GM19351 (cell line): ENCODE data around the gene PLTP.
"Not testable (repeated sequence)": the region's sequence is repeated elsewhere in the genome, so short reads cannot be mapped to it uniquely, and the experiment has no call there.

Source experiments
- ATAC-seq: cut with Tn5 transposase; IDR thresholded peaks from one replicate; pipeline ENCODE4 v1.9.1; 2021; ENCODE audit warnings: mild to moderate bottlenecking, moderate library complexity; ENCODE audit not compliant: unreplicated experiment

Gene PLTP

GRCh38 chr20:45901332-45901731 is 10.6 kb downstream of the PLTP start:
- ATAC-seq, result not testable (repeated sequence)

DNA sequence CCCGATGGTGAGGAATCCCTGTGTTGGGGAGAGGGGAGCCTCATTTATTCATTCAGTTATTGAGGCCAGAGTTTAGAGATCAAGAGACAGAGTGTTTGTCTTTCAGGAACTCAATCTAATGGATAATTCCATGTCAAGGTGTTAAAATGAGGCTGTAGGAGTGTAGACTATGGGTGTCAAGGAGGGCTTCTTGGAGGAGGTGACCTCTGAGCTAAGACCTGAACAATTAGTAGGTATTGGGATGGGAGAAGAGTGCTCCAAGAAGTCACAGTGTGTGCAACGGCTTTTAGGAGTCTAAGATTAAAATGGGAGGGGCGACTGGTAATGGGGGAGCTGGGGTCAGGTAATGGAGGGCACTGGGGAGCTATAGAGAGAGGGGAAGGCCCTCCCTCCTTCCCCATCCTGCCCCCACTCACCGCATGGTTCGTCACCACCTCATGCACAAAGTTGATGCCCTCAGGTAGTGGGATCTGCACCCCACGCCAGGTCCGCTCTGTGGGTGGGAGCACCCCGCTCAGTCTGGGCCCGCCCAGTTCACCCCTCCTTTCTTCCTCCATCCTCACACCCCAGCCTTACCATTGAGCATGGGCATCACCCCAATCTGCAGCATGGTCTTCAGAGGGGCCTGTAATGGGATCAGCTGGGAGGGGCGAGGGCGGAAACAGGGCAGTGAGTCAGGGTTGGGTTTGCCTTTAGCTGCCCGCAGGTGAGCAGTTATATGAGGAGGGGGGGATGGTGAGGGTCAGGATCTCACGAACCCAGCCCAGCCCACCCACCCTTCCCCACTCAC is 12.7 kb downstream of the PLTP start:
- no peak for ATAC-seq

GRCh38 chr20:45898285-45898684 is 13.7 kb downstream of the PLTP start:
- no peak for ATAC-seq

GRCh38 chr20:45897692-45898091 is 14.3 kb downstream of the PLTP start:
- no peak for ATAC-seq

DNA sequence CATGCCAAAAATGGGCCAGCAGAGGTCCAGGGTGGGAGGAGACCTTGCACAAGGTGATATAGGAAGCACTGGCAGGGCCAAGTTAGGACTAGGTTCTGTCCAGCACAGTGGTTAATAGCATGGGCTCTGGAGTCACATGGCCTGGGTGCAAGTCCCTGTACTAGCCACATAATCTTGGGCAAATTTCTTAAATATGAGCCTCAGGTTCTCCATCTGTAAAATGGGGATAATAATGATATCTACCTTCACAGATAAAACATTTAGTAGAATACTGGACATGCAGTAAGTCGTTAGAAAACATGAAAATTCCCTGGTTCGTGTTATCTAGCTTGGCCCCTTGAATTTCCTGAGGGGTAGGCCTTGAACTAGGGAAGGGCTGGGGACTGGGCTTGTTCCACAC is 14.7 kb downstream of the PLTP start:
- ATAC-seq, result no peak

- no peak for ATAC-seq
Measured at GRCh38 chr20:45896641-45897161, 15.3 kb downstream of the PLTP start.

DNA sequence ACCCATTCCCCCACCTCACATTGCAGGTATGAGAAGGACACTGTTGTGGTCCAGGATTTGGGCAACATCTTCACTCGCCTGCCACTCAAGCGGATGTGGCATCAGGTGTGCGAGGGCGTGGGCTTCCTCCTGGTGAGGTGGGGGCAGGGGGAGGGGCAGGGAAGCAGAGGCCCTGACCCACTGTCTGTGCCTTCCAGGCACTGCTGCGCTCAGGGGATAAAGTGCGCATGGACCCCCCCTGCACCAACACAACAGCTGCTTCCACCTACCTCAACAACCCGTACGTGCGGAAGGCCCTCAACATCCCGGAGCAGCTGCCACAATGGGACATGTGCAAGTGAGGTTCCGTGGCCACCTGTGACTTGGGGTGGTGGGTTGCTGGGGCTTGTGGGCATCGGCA is 17.2 kb downstream of the PLTP start:
- no peak for ATAC-seq

GRCh38 chr20:45893831-45894230 is 18.1 kb downstream of the PLTP start:
- no peak for ATAC-seq

DNA sequence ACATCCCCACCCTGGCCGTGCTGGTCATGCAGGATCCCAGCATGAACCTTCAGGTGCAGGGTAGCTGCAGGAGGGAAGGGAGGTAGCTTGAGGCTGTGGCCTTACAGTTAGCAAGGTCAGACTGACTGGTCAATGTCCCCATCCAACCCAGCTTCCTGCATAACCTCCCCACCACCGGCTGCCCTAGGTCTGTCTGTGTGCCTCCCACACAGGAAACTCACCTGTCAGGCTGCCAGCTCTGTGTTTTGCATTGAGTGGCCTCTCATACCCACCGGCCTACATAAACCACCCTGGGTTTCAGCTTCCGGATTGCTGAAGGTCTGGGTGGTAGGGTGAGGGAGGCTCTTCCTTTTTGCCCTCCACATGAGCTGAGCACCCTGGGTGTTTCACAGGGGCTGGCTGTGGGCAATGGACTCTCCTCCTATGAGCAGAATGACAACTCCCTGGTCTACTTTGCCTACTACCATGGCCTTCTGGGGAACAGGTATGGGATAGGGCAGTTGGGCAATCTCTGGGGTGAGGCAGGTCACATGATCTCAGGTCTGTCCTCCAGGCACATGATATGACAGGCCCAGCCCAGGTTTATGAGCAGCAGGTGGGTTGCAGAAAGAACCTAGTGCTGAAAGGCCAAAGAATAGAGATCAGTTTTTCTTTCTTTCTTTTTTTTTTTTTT is 19.0 kb downstream of the PLTP start:
- no peak for ATAC-seq

GRCh38 chr20:45892049-45892825 is 19.7 kb downstream of the PLTP start:
- no peak for ATAC-seq

DNA sequence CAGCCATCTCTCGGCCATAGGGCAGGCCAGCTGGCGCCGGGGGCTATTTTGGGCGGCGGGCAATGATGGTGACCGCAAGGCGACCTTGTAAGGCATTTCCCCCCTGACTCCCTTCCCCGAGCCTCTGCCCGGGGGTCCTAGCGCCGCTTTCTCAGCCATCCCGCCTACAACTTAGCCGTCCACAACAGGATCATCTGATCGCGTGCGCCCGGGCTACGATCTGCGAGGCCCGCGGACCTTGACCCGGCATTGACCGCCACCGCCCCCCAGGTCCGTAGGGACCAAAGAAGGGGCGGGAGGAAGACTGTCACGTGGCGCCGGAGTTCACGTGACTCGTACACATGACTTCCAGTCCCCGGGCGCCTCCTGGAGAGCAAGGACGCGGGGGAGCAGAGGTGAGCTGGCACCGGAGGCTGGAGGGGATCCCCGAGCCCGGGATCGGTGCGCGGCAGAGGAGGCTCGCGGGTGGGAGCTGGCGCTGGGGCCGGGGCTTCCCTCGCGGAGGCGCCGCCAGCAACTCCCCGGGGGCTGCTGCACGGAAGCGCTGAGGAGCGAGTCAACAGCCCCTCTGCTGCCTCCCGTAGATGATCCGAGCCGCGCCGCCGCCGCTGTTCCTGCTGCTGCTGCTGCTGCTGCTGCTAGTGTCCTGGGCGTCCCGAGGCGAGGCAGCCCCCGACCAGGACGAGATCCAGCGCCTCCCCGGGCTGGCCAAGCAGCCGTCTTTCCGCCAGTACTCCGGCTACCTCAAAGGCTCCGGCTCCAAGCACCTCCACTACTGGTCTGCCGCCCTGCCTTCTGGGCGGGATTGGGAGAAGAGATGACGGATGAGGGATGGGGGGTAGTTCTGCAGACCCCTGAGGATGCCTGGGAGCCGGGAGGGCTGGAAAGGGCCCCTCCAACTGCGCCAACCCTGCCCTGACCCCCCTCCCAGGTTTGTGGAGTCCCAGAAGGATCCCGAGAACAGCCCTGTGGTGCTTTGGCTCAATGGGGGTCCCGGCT is 20.7 kb downstream of the PLTP start, which contains the start of the genes CTSA and NEURL2:
Gene CTSA, plus strand, starts transcription at position 351 of the 999 bp plus-strand sequence. Its CDS starts 234 bp downstream, at position 585.
Gene NEURL2, minus strand, starts transcription at position 224 of the 999 bp plus-strand sequence. Its CDS starts 217 bp downstream, at position 7.
- peak; percentile 82 for ATAC-seq

DNA sequence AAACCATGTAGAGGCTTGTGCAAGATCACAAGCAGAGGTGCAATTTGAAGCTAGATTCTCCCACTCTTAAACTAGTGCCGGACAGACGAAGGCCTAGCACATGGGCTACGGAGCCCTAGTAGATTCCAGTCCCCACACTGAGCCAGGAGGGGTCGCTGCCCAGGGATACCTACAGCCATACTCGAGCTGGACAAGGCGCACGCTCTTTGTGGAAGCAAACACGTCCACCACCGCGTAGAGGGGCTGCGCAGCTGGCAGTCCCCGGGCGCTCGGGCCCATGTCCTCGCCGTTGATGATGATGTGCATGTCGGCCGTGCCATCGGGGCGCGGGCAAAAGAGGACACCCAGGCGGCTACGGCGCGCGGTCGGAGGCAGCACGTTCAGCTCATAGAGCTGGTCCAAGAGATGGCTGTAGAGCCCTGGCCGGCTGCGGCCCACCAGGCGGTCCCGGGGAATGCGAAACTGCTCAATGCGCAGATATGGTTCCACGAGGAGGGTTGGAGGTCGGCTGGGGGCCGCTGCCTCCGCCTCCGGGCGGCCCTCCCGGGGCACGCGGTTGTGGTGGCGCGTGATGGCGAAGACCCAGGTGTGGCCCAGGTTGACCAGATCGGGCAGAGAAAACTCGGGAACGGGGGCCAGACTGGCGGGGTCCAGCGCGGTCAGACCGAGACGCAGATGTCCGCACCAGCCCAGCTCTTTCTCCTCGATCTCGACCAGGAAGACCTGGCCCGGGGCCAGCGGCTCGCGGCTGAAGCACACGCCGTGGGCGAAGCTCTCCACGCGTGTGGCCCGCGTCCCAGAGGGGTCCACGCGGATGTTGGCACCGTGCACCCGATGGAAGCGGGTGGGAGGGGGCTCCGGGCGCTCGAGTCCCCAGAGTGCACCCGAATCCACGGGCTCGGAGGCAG is 21.6 kb downstream of the PLTP start:
- ATAC-seq, result peak; percentile 41

- no peak for ATAC-seq
Measured at GRCh38 chr20:45888681-45889080, 23.3 kb downstream of the PLTP start.

DNA sequence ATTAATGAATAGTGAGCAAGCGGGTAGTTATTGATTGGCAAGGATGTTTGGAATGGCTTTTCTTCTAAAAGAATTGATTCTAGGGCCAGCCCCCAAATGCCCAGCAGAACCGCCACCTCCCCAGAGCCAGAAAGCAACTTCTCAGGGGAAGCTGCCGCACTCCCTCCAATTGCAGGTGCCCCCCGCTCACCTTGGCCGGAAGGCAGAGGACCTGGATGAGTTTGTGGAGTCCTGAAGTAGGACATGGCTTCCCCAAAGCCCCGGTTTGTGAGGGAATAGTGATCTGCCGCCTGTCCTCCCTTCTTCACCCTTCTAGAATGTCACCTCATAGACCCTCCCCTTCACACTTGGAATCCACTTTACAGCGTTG is 24.6 kb downstream of the PLTP start, which contains the start of gene SPATA25:
Gene SPATA25, minus strand, starts transcription at position 277 of the 370 bp plus-strand sequence. Its CDS starts 32 bp downstream, at position 245.
- no peak for ATAC-seq

DNA sequence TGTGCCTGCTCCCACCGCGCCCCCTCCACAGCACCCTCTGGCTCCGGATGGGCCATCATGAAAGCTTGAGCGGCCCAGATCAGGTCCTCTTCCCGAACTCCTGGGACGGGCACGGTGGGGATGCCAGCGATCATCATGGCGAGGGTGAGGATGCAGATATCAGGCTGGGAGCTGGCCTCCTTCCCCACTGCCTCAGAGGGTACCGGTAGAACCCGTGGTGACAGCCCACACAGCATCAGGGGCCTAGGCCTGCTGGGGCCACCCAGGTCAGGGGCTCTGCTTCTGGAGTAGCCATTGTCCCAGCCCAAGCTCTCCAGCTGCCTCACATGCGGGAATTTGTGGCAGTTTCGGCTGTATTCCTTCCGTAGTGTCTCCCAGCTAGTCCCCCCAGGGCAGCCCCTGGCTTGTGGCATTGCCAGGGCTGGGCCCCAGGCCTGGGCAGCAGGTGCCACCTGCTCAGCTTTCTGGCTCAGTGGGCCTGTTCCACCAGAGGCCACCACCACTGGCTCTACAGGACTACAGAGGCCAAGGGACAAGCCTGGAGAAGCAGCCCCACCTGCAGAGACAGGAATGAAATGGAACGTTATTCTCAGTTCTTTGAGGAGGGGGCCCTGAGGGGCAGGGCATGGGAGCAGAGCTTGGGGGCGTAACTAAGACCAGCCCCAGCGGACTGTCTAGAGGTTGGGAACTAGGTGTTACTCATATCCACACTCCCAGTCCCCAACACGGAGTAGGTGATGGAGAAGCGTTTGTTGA is 25.2 kb downstream of the PLTP start:
- no peak for ATAC-seq

DNA sequence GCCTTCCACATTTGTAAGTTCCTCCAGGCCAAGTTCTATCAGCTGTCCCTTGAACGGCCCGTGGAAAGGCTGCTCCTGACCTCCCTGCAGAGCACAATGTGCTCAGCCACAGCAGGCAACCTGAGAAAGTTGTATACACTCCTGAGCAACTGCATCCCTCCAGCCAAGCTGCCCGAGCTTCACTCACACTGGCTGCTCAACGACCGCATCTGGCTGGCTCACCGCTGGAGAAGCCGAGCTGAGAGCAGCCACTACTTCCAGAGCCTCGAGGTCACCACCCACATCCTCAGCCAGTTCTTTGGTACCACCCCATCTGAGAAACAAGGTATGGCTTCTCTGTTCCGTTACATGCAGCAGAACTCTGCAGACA is 28.9 kb downstream of the PLTP start:
- ATAC-seq, result no peak

DNA sequence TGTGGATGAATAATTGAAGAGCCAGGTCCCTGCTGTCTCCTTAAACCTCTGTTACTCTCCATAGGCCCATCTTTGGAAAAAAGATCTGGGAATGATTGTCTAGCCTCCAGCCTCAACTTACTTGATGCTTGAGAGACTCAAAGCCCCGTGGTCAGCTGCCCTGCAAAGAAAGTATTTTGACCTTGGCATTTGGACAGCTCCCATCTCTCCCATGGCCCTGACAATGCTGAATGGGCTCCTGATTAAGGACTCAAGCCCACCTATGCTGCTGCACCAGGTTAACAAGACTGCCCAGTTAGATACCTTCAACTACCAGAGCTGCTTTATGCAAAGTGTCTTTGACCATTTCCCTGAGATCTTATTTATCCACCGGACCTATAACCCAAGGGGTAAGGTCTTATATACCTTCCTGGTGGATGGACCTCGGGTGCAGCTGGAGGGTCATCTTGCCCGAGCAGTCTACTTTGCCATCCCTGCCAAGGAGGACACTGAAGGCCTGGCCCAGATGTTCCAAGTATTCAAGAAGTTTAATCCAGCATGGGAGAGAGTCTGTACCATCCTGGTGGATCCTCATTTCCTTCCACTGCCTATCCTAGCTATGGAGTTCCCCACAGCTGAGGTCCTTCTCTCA is 29.4 kb downstream of the PLTP start:
- ATAC-seq, result no peak
